Femur (tissue), 1 donor: ENCODE measurements around the gene ZNF320.
A peak's percentile ranks its signal among the peaks of the same experiment; 100 is the strongest.
"Not testable (repeated sequence)": the region's sequence is repeated elsewhere in the genome, so short reads cannot be mapped to it uniquely, and the experiment has no call there.

Experiments
- DNase-seq: peaks from one replicate; pipeline ENCODE4 v3.0.0-alpha.2; 2017

ZNF320 gene

GRCh38 chr19:52897138-52897935 is at the start of gene ZNF320:
Gene ZNF320, minus strand, starts transcription at chr19:52897635. Its CDS starts 7,380 bp downstream, at chr19:52890255.
- DNase-seq: peak; percentile 97

GRCh38 chr19:52946322-52947310 is 49.2 kb upstream of the ZNF320 start:
- DNase-seq: peak; percentile 67

GRCh38 chr19:52945652-52946321 is 48.4 kb upstream of the ZNF320 start:
- DNase-seq: no peak

GRCh38 chr19:52944703-52945493 is 47.5 kb upstream of the ZNF320 start:
- DNase-seq: not testable (repeated sequence)

- DNase-seq: no peak
These were observed 46.6 kb upstream of the ZNF320 start for GRCh38 chr19:52943884-52944643.

- DNase-seq: no peak
These were observed 45.9 kb upstream of the ZNF320 start for GRCh38 chr19:52943134-52943883.

GRCh38 chr19:52942386-52943133 is 45.1 kb upstream of the ZNF320 start:
- DNase-seq: peak; percentile 95

- DNase-seq: peak; percentile 45
These were observed 44.5 kb upstream of the ZNF320 start for GRCh38 chr19:52941941-52942385.

GRCh38 chr19:52941523-52941922 is 44.1 kb upstream of the ZNF320 start:
- DNase-seq: not testable (repeated sequence)

- not testable (repeated sequence) for DNase-seq
These were observed 43.5 kb upstream of the ZNF320 start for GRCh38 chr19:52940905-52941304.

- DNase-seq: no peak
These were observed 41.3 kb upstream of the ZNF320 start for GRCh38 chr19:52938761-52939160.

- no peak for DNase-seq
These were observed 39.5 kb upstream of the ZNF320 start for GRCh38 chr19:52936954-52937325.

GRCh38 chr19:52936151-52936953 is 38.9 kb upstream of the ZNF320 start:
- DNase-seq: no peak

GRCh38 chr19:52935434-52935833 is 38.0 kb upstream of the ZNF320 start:
- no peak for DNase-seq

GRCh38 chr19:52924641-52925040 is 27.2 kb upstream of the ZNF320 start:
- DNase-seq: not testable (repeated sequence)

- DNase-seq: peak; percentile 36
These were observed 26.6 kb upstream of the ZNF320 start for GRCh38 chr19:52923778-52924593.

GRCh38 chr19:52922841-52923777 is 25.7 kb upstream of the ZNF320 start, which contains the start of gene ZNF888:
Gene ZNF888, minus strand, starts transcription at chr19:52923428. Its CDS starts 5,555 bp downstream, at chr19:52917873.
- DNase-seq: peak; percentile 92
